Adrenal gland (tissue), 12 donors: ENCODE results near the gene SLC9A9. TPM values are rescaled to one million over a fixed set of nuclear protein-coding genes. Genes with fewer than 3 reads are reported as not detected.

Experiments used
- DNase-seq, 7 donors: peaks; one replicate each; pipeline ENCODE4 v3.0.0-alpha.2; 2019 to 2020
- H3K27ac ChIP-seq, 5 donors: fragments of 200-600 bp; sonication (generic) in 4 of 5; 1 replicate in 3 of 5; 2 replicates in 2 of 5; pipeline versions ENCODE4 v1.5.1 to v1.8.0; 2016 to 2020; ENCODE audit warnings: mild to moderate bottlenecking in 1 of 5
- H3K27me3 ChIP-seq: fragments of 200-600 bp; 2 replicates; pipeline ENCODE4 v1.8.0; 2021
- H3K36me3 ChIP-seq, 2 donors: fragments of 200-600 bp; replicated peaks in 1 of 2; 1 replicate in 1 of 2; 2 replicates in 1 of 2; pipeline versions ENCODE4 v1.5.1 to v1.8.0; 2018 to 2022
- H3K4me1 ChIP-seq, 2 donors: fragments of 200-600 bp; replicated peaks in 1 of 2; 1 replicate in 1 of 2; 2 replicates in 1 of 2; pipeline versions ENCODE4 v1.5.1 to v1.8.0; 2018 to 2021
- H3K4me3 ChIP-seq, 4 donors: fragments of 200-600 bp; sonication (generic) in 3 of 4; one replicate each; pipeline ENCODE4 v1.5.1; 2016 to 2018
- H3K9me3 ChIP-seq, 3 donors: fragments of 200-600 bp; sonication (generic) in 1 of 3; replicated peaks in 1 of 3; 1 replicate in 2 of 3; 2 replicates in 1 of 3; pipeline versions ENCODE4 v1.5.1 to v1.8.0; 2016 to 2021
- POLR2A ChIP-seq, 2 donors: fragments of 450-650 bp; IDR thresholded peaks; one replicate each; pipeline ENCODE4 v1.6.1; 2017; ENCODE audit warnings: antibody characterized with exemption in 2 of 2, mild to moderate bottlenecking in 2 of 2, moderate library complexity in 1 of 2
- WGBS, 4 donors: extraction: QIAGEN DNeasy Blood & Tissue Kit in 2 of 4; methylation state at CpG; one replicate each; pipeline versions ENCODE4 v1.1.5 to v1.1.7; 2013 to 2017; 5-methylcytosine and 5-hydroxymethylcytosine counted together
- intact Hi-C, 2 donors: fragments of 100-400 bp; cut with DNase I; formaldehyde crosslinking; loops; one replicate each; pipeline versions ENCODE4 v1.14.1 to v1.15.0; 2022 to 2023
- polyA plus RNA-seq, 3 donors: library from polyadenylated mRNA; stranded (reverse); fragments of 200-250 nt in 2 of 3; fragments of 350-450 nt in 1 of 3; fragmentation: Illumina TruSeq in 1 of 3; extraction: RNeasy Lipid Tissue Mini Kit (QIAGEN cat#74804) in 1 of 3; gene quantifications; one replicate each; pipeline ENCODE4 v1.2.3, GENCODE V29; 2013 to 2014
- total RNA-seq, 9 donors: library from RNA; depleted of rRNA in 4 of 9; stranded (reverse); fragments of >200 nt in 4 of 9; fragments of 120-200 nt in 1 of 9; fragmentation: NEBNext Ultra II Directional in 1 of 9; extraction: Animal tissue kit (Norgen Biotek cat#: 25700) in 1 of 9; gene quantifications; one replicate each; pipeline versions ENCODE4 v1.1.0 to v1.2.4, GENCODE V29; 2013 to 2023
- TF ChIP-seq, protein P1 (sequence below), 6 experiments: fragments of 450-650 bp in 4 of 6; fragments of 200-600 bp in 2 of 6; sonication (generic) in 1 of 6; IDR thresholded peaks; 1 replicate in 5 of 6; 2 replicates in 1 of 6; pipeline versions ENCODE4 v1.5.1 to v1.8.0; 2016 to 2021; ENCODE audit warnings: antibody characterized with exemption in 6 of 6, mild to moderate bottlenecking in 2 of 6, moderate library complexity in 1 of 6
- donor health status: healthy with polysubstance abuse.
- donor health status: Bipolar disorder and iron deficiency.
- donor health status: DM: yes; HTN: yes; CAD: no.
- donor health status: DM: no; HTN: no; CAD: no.
- donor health status: DM: no; HTN: no; CAD: no.
- donor health status: DM: yes; HTN: yes; CAD: no.

The SLC9A9 gene
- total and polyA plus RNA-seq, 12 donors = 4.2 to 23.7 (median 13.5) TPM

DNA sequence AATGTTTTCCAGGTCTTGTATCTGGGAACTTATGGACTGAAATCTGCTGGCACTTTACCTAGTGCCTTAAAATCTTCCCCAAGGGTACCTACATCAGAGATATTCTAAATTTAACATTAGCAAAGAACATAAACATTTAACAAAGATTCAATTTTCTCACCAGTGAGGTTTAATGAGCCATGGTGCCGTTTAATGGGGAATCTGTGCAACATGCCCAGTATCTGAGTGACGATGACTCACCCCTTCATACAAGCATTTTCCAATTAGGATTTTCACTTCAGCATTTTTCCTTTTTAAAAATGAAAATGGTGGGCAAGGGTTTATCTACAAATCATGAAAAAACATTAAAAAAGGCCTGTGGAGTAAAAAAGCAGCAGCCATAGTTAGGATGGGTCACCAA is 189.4 kb downstream of the SLC9A9 start:
- 46 to 85% (median 68%) methylated on average over 2 of the region's 2 CpGs for WGBS, 4 donors
- Histone ChIP-seq H3K36me3 (no peaks in the 10 kb centered on the region), H3K27me3 (no peaks in the 10 kb centered on the region), H3K4me1 (no peaks in the 10 kb centered on the region), H3K9me3 (no peaks in the 10 kb centered on the region), H3K27ac (no peak overlapping the region), H3K4me3 (no peak overlapping the region)
- intact Hi-C loops = no loop called here
- TF ChIP-seq, protein P1, sequence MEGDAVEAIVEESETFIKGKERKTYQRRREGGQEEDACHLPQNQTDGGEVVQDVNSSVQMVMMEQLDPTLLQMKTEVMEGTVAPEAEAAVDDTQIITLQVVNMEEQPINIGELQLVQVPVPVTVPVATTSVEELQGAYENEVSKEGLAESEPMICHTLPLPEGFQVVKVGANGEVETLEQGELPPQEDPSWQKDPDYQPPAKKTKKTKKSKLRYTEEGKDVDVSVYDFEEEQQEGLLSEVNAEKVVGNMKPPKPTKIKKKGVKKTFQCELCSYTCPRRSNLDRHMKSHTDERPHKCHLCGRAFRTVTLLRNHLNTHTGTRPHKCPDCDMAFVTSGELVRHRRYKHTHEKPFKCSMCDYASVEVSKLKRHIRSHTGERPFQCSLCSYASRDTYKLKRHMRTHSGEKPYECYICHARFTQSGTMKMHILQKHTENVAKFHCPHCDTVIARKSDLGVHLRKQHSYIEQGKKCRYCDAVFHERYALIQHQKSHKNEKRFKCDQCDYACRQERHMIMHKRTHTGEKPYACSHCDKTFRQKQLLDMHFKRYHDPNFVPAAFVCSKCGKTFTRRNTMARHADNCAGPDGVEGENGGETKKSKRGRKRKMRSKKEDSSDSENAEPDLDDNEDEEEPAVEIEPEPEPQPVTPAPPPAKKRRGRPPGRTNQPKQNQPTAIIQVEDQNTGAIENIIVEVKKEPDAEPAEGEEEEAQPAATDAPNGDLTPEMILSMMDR (IDR thresholded peaks at IDR 0.05) = no peak
- no peak for TF ChIP-seq POLR2A (IDR thresholded peaks at IDR 0.05)
- DNase-seq = no peak

- no peak for DNase-seq
- no peaks in the 10 kb centered on the region for H3K36me3 ChIP-seq
- TF ChIP-seq POLR2A (IDR thresholded peaks at IDR 0.05) = no peak
- TF ChIP-seq, protein P1 (IDR thresholded peaks at IDR 0.05) = no peak
- H3K27ac ChIP-seq = no peak overlapping the region
- 79 to 95% (median 89%) methylated on average over 1 of the region's 1 CpG for WGBS, 4 donors
- H3K4me3 ChIP-seq = no peak overlapping the region
- H3K27me3 ChIP-seq = no peaks in the 10 kb centered on the region
- intact Hi-C loops = no loop called here
- H3K9me3 ChIP-seq = no peaks in the 10 kb centered on the region
- no peaks in the 10 kb centered on the region for H3K4me1 ChIP-seq
Measured at GRCh38 chr3:143658116-143658515, 190.2 kb downstream of the SLC9A9 start.

- no peaks in the 10 kb centered on the region for H3K27me3 ChIP-seq
- intact Hi-C loops = no loop called here
Measured at GRCh38 chr3:143657391-143657790, 190.9 kb downstream of the SLC9A9 start.

DNA sequence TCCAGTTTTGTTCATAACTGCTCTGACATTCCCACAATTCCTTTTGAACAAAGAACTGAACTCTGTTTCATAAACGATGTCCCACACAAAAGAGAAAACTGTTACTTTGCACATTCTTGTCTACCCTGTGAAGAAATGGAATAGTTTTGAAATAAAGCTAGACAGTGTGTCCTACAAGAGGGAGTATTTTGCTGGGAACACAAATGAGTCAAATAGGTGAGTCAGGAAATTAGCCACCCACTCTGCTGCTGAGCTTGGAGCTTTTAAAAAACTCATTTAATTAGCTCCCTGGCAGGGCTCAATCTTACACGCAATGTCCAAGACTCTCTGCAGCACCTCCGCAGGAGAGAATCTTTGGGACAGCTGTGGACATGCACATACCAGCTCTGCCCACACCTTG is 193.4 kb downstream of the SLC9A9 start:
- no peak for DNase-seq
- 61 to 88% (median 70%) methylated on average over 3 of the region's 3 CpGs for WGBS, 4 donors
- TF ChIP-seq, protein P1 (IDR thresholded peaks at IDR 0.05) = no peak
- TF ChIP-seq POLR2A (IDR thresholded peaks at IDR 0.05) = no peak
- intact Hi-C loops = no loop called here
- H3K27me3 ChIP-seq = no peaks in the 10 kb centered on the region
- H3K9me3 ChIP-seq = no peaks in the 10 kb centered on the region
- no peaks in the 10 kb centered on the region for H3K4me1 ChIP-seq
- H3K4me3 ChIP-seq = no peak overlapping the region
- H3K36me3 ChIP-seq = no peaks in the 10 kb centered on the region
- no peak overlapping the region for H3K27ac ChIP-seq

More at GRCh38 chr3:143657391-143657790, 190.9 kb downstream of the SLC9A9 start:
- Histone ChIP-seq H3K4me1 (no peaks in the 10 kb centered on the region), H3K4me3 (no peak overlapping the region), H3K9me3 (no peaks in the 10 kb centered on the region), H3K27ac (no peak overlapping the region), H3K36me3 (no peaks in the 10 kb centered on the region)
- TF ChIP-seq POLR2A (IDR thresholded peaks at IDR 0.05) = no peak
- TF ChIP-seq, protein P1 (IDR thresholded peaks at IDR 0.05) = no peak
- DNase-seq = no peak
